Right lobe of liver (tissue), 6 donors: ENCODE data around the gene ARL3. TPM values are rescaled to one million over a fixed set of nuclear protein-coding genes. Genes with fewer than 3 reads are reported as not detected.

Experiments used
- ATAC-seq, 4 donors: fragments of 200-7000 bp; cut with Tn5 transposase; one replicate each; pipeline ENCODE4 v1.9.1; 2020; ENCODE audit warnings: mild to moderate bottlenecking in 4 of 4, moderate library complexity in 4 of 4
- DNase-seq, 3 donors: peaks; one replicate each; pipeline ENCODE4 v3.0.0-alpha.2; 2020
- H3K27ac ChIP-seq, 3 donors: fragments of 200-600 bp; one replicate each; pipeline ENCODE4 v1.8.0; 2022
- H3K27me3 ChIP-seq, 2 donors: fragments of 200-600 bp; one replicate each; pipeline ENCODE4 v1.8.0; 2022
- H3K36me3 ChIP-seq, 4 donors: fragments of 200-600 bp; sonication (generic) in 1 of 4; one replicate each; pipeline versions ENCODE4 v1.5.1 to v1.8.0; 2017 to 2022; ENCODE audit warnings: control low read depth in 1 of 4
- H3K4me1 ChIP-seq, 4 donors: fragments of 200-600 bp; sonication (generic) in 1 of 4; one replicate each; pipeline versions ENCODE4 v1.5.1 to v1.8.0; 2017 to 2022; ENCODE audit warnings: control low read depth in 1 of 4
- H3K4me3 ChIP-seq, 3 donors: fragments of 200-600 bp; one replicate each; pipeline ENCODE4 v1.8.0; 2022
- H3K9me3 ChIP-seq, 4 donors: fragments of 200-600 bp; sonication (generic) in 1 of 4; one replicate each; pipeline versions ENCODE4 v1.5.1 to v1.8.0; 2017 to 2022; ENCODE audit warnings: control low read depth in 1 of 4
- CTCF ChIP-seq, 4 donors: fragments of 200-600 bp in 3 of 4; fragments of 450-650 bp in 1 of 4; IDR thresholded peaks; one replicate each; pipeline versions ENCODE4 v1.5.1 to v1.8.0; 2016 to 2022; ENCODE audit warnings: antibody characterized with exemption in 4 of 4, mild to moderate bottlenecking in 2 of 4
- POLR2A ChIP-seq: fragments of 450-650 bp; IDR thresholded peaks from one replicate; pipeline ENCODE4 v1.6.1; 2017; ENCODE audit warnings: antibody characterized with exemption, mild to moderate bottlenecking
- WGBS: methylation state at CpG from one replicate; pipeline ENCODE4 v1.1.6; 2018; ENCODE audit warnings: low coverage, low lambda C conversion rate; ENCODE audit not compliant: insufficient coverage; ENCODE audit errors: missing lambda C conversion rate; 5-methylcytosine and 5-hydroxymethylcytosine counted together
- intact Hi-C, 2 donors: fragments of 100-400 bp; cut with DNase I; formaldehyde crosslinking; loops; one replicate each; pipeline versions ENCODE4 v1.11.2 to v1.14.1; 2022
- total RNA-seq, 6 experiments: library from RNA; depleted of rRNA in 2 of 6; stranded (reverse); fragments of >200 nt in 2 of 6; fragmentation: NEBNext Ultra II Directional in 3 of 6; extraction: Animal tissue kit (Norgen Biotek cat#: 25700) in 3 of 6; gene quantifications; one replicate each; pipeline versions ENCODE4 v1.1.0 to v1.2.4, GENCODE V29; 2016 to 2023
- donor health status: DM: no; HTN: yes; CAD: no.
- donor health status: DM: no; HTN: no; CAD: no.
- donor health status: DM: no; HTN: no; CAD: no.
- donor health status: DM: no; HTN: yes; CAD: no.
- donor health status: DM: no; HTN: yes; CAD: no.

The ARL3 gene
- total RNA-seq, 6 experiments from 2014 or later: 1.1 to 3.3 (median 2.3) TPM

DNA sequence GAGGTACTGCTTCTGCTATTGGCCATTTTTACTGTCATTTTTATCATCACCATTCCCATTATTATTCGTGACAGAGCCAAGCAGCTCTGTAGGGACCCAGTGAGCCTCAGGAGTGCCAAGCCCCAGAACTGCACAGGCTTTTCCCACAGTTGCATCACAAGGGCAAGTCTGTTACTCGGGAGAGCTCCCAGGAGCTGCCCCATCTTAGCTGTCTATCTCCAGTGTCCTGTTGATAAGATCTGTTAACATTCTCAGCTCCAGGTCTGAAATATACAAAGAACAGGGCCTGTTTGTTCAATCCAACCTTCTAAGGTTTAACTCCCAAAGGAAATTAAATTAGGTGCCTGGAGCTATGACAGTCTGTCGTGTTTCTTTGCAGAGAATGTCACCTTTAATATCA lies 90.1 kb downstream of the ARL3 start:
- no peak for TF ChIP-seq CTCF (IDR thresholded peaks at IDR 0.05)
- TF ChIP-seq POLR2A: no peak
- WGBS: 87% methylated on average over 2 of the region's 3 CpGs

More for the DNA sequence above, 90.1 kb downstream of the ARL3 start:
- Histone ChIP-seq H3K36me3 (no peaks in the 10 kb centered on the region), H3K27me3 (no peaks in the 10 kb centered on the region), H3K9me3 (no peaks in the 10 kb centered on the region), H3K4me1 (peaks cover 0 to 39% (median 12%) of the 10 kb centered on the region in 4 donors), H3K4me3 (no peak overlapping the region), H3K27ac (no peak overlapping the region)
- no peak for ATAC-seq
- intact Hi-C loops: no loop called here
- peak in 1 of 3 donors; percentile 13 for DNase-seq

Other genes with a start within 250 kb of the ARL3 start
- 10 to 100 TPM; 25.6 to 47.9 (median 31.3) TPM for gene ACTR1A, start 211.7 kb downstream of the ARL3 start, total RNA-seq
- gene SUFU, start 210.4 kb downstream of the ARL3 start, total RNA-seq: 1 to 10 TPM; 4.2 to 6.2 (median 5.1) TPM
- gene TRIM8, start 69.9 kb downstream of the ARL3 start, total RNA-seq: 10 to 100 TPM; 34.7 to 99.8 (median 41.2) TPM
- gene SFXN2, start 239 bp upstream of the ARL3 start, total RNA-seq: 10 to 100 TPM in 4 of 6 experiments, 1 to 10 TPM in 2; 7.1 to 29.7 (median 16.5) TPM
- 10 to 100 TPM; 24.1 to 58.4 (median 32.8) TPM for gene WBP1L, start 29.6 kb upstream of the ARL3 start, total RNA-seq
- gene CYP17A1, start 123.0 kb upstream of the ARL3 start, total RNA-seq: 1 to 10 TPM in 4 of 6 experiments, under 1 TPM in 2; 0.61 to 4.2 (median 1.5) TPM
- 10 to 100 TPM; 14.2 to 36.4 (median 28.1) TPM for gene BORCS7, start 139.9 kb upstream of the ARL3 start, total RNA-seq
- gene AS3MT, start 155.1 kb upstream of the ARL3 start, total RNA-seq: 10 to 100 TPM in 4 of 6 experiments, 1 to 10 TPM in 2; 5.3 to 23.2 (median 14.4) TPM
- 1 to 10 TPM; 5.2 to 7.6 (median 6.5) TPM for gene CNNM2, start 203.9 kb upstream of the ARL3 start, total RNA-seq